GM23338 (cell line): Measurements from ENCODE around the gene DONSON. TPM values are rescaled to one million over a fixed set of nuclear protein-coding genes. Genes with fewer than 3 reads are reported as not detected.

Experiments
- CREB1 ChIP-seq: fragments of 250-450 bp; sonication (Bioruptor Pico); IDR thresholded peaks from 2 replicates; pipeline ENCODE4 v1.5.0; 2020; ENCODE audit warnings: low read depth, mild to moderate bottlenecking, moderate library complexity
- CTCF ChIP-seq, 2 experiments: fragments of 200-600 bp in 1 of 2; sonication (generic) in 1 of 2; conservative IDR thresholded peaks; 2 replicates each; pipeline versions ENCODE4 v1.5.1 to v1.6.1; 2016 to 2017; ENCODE audit warnings: antibody characterized with exemption in 2 of 2, low read depth in 2 of 2, mild to moderate bottlenecking in 2 of 2, moderate library complexity in 1 of 2
- EZH2 ChIP-seq: fragments of 200-600 bp; sonication (generic); IDR thresholded peaks from one replicate; pipeline ENCODE4 v1.8.0; 2017; ENCODE audit warnings: antibody characterized with exemption, mild to moderate bottlenecking, low read depth; ENCODE audit not compliant: unreplicated experiment
- EZH2phosphoT487 ChIP-seq: fragments of 200-600 bp; sonication (generic); IDR thresholded peaks from one replicate; pipeline ENCODE4 v1.8.1; 2018; ENCODE audit warnings: antibody characterized with exemption; ENCODE audit not compliant: unreplicated experiment
- JUNB ChIP-seq: IDR thresholded peaks from one replicate; pipeline ENCODE4 v1.6.1; 2016; ENCODE audit warnings: antibody characterized with exemption; ENCODE audit not compliant: unreplicated experiment
- NANOG ChIP-seq: IDR thresholded peaks from 2 replicates; pipeline ENCODE4 v1.6.1; 2016; ENCODE audit warnings: antibody characterized with exemption, borderline replicate concordance
- POLR2AphosphoS5 ChIP-seq: IDR thresholded peaks from 2 replicates; pipeline ENCODE4 v1.6.1; 2016; ENCODE audit warnings: antibody characterized with exemption, low read depth
- STAT1 ChIP-seq: IDR thresholded peaks from one replicate; pipeline ENCODE4 v1.6.1; 2016; ENCODE audit warnings: antibody characterized with exemption; ENCODE audit not compliant: unreplicated experiment
- ZNF114 ChIP-seq: fragments of 250-450 bp; sonication (Bioruptor Pico); IDR thresholded peaks from 2 replicates; pipeline ENCODE4 v1.5.0; 2020; ENCODE audit warnings: mild to moderate bottlenecking, moderate library complexity
- ZNF331 ChIP-seq: fragments of 250-450 bp; sonication (Bioruptor Pico); IDR thresholded peaks from 2 replicates; pipeline ENCODE4 v1.5.0; 2020; ENCODE audit warnings: low read depth, mild to moderate bottlenecking, moderate library complexity
- ZNF462 ChIP-seq: fragments of 250-450 bp; sonication (Bioruptor Pico); IDR thresholded peaks from 2 replicates; pipeline ENCODE4 v1.5.0; 2020; ENCODE audit warnings: mild to moderate bottlenecking, moderate library complexity
- polyA plus RNA-seq: library from polyadenylated mRNA; unstranded; fragments of >200 nt; fragmentation: Nextera tagmentation; extraction: Ambion mirVana; gene quantifications from 2 replicates; pipeline ENCODE4 v1.2.1, GENCODE V29; 2016
- total RNA-seq: library from RNA; depleted of rRNA; stranded (reverse); fragments of >200 nt; shearing (Covaris generic); gene quantifications from 2 replicates; pipeline ENCODE4 v1.2.3, GENCODE V29; 2014
- TF ChIP-seq, protein P1 (sequence below): IDR thresholded peaks from one replicate; pipeline ENCODE4 v1.6.1; 2018; ENCODE audit warnings: antibody characterized with exemption; ENCODE audit not compliant: unreplicated experiment

DONSON gene
- total and polyA plus RNA-seq, 2 experiments from 2014 or later = 32.9 to 35.2 TPM

DNA sequence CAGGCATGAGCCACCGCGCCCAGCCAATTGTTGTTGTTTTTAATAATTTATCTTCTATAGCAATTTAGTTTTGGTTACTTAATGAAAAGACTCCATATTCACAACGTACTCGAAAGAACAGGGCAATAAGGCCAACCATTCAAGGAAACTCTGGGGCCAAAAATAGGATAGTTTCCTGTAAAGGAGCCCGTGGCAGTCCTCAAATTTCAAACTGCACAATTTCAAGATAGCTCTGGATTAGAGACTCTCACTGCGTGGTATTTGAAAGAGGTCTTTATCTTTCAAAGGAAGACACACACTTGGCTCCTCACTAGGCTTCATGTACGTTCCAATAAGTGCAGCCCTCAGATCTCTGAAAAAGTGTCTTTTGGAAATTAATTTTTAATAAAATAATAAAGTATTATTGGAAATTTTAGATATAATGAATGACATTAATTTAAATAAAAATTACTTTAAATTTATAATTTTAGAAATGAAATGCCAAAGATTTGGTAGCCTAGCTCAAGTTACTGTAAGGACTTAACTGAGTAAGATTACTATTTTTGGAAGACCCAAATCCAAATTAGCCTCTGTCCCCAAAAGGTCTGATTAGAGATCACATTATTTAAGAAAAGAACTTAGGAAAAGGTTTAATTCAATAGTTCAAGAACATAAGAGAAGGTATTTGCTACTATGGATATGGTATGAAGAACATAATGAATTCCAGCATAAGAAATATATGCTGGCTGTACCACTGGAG lies 22.7 kb upstream of the DONSON start (continued):
- TF ChIP-seq ZNF462 (CRISPR knock-in tag) = no peak
- TF ChIP-seq ZNF331 = no peak
- no peak for TF ChIP-seq NANOG
- TF ChIP-seq ZNF114 (CRISPR knock-in tag) = no peak
- no peak for TF ChIP-seq EZH2phosphoT487
- TF ChIP-seq CTCF (conservative IDR thresholded peaks at IDR 0.05; ENCODE audit: low read depth in 2 of 2) = no peak
- no peak for TF ChIP-seq JUNB
- TF ChIP-seq POLR2AphosphoS5 = no peak
- TF ChIP-seq STAT1 = no peak
- no peak for TF ChIP-seq EZH2
- TF ChIP-seq, protein P1, sequence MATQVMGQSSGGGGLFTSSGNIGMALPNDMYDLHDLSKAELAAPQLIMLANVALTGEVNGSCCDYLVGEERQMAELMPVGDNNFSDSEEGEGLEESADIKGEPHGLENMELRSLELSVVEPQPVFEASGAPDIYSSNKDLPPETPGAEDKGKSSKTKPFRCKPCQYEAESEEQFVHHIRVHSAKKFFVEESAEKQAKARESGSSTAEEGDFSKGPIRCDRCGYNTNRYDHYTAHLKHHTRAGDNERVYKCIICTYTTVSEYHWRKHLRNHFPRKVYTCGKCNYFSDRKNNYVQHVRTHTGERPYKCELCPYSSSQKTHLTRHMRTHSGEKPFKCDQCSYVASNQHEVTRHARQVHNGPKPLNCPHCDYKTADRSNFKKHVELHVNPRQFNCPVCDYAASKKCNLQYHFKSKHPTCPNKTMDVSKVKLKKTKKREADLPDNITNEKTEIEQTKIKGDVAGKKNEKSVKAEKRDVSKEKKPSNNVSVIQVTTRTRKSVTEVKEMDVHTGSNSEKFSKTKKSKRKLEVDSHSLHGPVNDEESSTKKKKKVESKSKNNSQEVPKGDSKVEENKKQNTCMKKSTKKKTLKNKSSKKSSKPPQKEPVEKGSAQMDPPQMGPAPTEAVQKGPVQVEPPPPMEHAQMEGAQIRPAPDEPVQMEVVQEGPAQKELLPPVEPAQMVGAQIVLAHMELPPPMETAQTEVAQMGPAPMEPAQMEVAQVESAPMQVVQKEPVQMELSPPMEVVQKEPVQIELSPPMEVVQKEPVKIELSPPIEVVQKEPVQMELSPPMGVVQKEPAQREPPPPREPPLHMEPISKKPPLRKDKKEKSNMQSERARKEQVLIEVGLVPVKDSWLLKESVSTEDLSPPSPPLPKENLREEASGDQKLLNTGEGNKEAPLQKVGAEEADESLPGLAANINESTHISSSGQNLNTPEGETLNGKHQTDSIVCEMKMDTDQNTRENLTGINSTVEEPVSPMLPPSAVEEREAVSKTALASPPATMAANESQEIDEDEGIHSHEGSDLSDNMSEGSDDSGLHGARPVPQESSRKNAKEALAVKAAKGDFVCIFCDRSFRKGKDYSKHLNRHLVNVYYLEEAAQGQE = no peak
- TF ChIP-seq CREB1 (CRISPR knock-in tag) = no peak
